GM12878 (cell line): Measurements from ENCODE around the gene HSF5.

Experiments
- CREB1 ChIP-seq: IDR thresholded peaks from 2 replicates; pipeline ENCODE4 v1.6.1; 2012; ENCODE audit warnings: low read depth, mild to moderate bottlenecking, inconsistent platforms
- ESRRA ChIP-seq: IDR thresholded peaks from 2 replicates; pipeline ENCODE4 v1.6.1; 2012; ENCODE audit warnings: mild to moderate bottlenecking, low read length, improper control_type of control experiment
- NBN ChIP-seq: fragments of 450-650 bp; IDR thresholded peaks from 2 replicates; pipeline ENCODE4 v1.6.1; 2016
- POLR2AphosphoS5 ChIP-seq: IDR thresholded peaks from 2 replicates; pipeline ENCODE4 v1.6.1; 2011; ENCODE audit warnings: mild to moderate bottlenecking, low read length, inconsistent platforms
- RCOR1 ChIP-seq: conservative IDR thresholded peaks from 2 replicates; pipeline ENCODE4 v1.6.1; 2012; ENCODE audit warnings: low read depth, low read length, improper control_type of control experiment
- SREBF1 ChIP-seq: IDR thresholded peaks from 2 replicates; pipeline ENCODE4 v1.6.1; 2012; ENCODE audit warnings: mild to moderate bottlenecking, low read length
- SREBF2 ChIP-seq: IDR thresholded peaks from 2 replicates; pipeline ENCODE4 v1.6.1; 2012; ENCODE audit warnings: mild to moderate bottlenecking, low read length
- TCF12 ChIP-seq: IDR thresholded peaks from 2 replicates; pipeline ENCODE4 v1.6.1; 2011; ENCODE audit warnings: low read depth, mild to moderate bottlenecking, low read length
- ZNF274 ChIP-seq: IDR thresholded peaks from one replicate; pipeline ENCODE4 v1.8.0; 2011; ENCODE audit not compliant: insufficient read length, insufficient read depth
- TF ChIP-seq, protein P1 (sequence below): IDR thresholded peaks from 2 replicates; pipeline ENCODE4 v1.6.1; 2011; ENCODE audit warnings: borderline replicate concordance, low read depth, mild to moderate bottlenecking, moderate library complexity, low read length; ENCODE audit not compliant: insufficient read depth, poor library complexity, severe bottlenecking
- TF ChIP-seq, protein P2 (sequence below): fragments of 450-650 bp; IDR thresholded peaks from 2 replicates; pipeline ENCODE4 v1.6.1; 2018; ENCODE audit warnings: borderline replicate concordance, mild to moderate bottlenecking; ENCODE audit not compliant: partially characterized antibody
- TF ChIP-seq, protein P3 (sequence below), 3 experiments: IDR thresholded peaks in 2 of 3; conservative IDR thresholded peaks in 1 of 3; 2 replicates each; pipeline ENCODE4 v1.5.1; 2011; ENCODE audit warnings: low read depth in 3 of 3, low read length in 3 of 3, mild to moderate bottlenecking in 3 of 3, control low read depth in 2 of 3, moderate library complexity in 2 of 3, inconsistent platforms in 1 of 3, mixed read lengths in 1 of 3; ENCODE audit not compliant: control insufficient read depth in 2 of 3, insufficient read depth in 1 of 3; ENCODE audit errors: extremely low read depth in 1 of 3
- TF ChIP-seq, protein P4 (sequence below): IDR thresholded peaks from 2 replicates; pipeline ENCODE4 v1.6.1; 2012; ENCODE audit warnings: low read depth, low read length, improper control_type of control experiment

DNA sequence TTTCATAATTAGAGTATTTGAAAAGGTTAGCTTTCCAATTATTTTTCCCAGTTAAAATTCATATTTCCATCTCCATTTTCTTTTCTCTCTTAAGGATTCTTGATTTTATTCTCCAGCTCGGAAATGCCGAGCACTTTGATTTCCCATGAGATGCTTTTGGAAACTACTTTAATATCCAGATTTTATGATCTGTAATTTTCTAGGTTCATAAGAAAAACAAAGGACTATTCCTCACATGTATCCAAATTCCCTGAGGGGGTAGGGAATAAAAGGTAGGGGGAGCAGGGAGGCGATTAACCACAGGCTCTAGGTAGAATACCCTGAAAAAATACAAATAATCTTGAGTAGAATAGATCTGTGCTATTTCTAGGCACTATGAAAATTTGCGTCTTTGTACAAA lies 71.8 kb downstream of the HSF5 start:
- TF ChIP-seq RCOR1, result no peak
- TF ChIP-seq CREB1, result no peak
- TF ChIP-seq, protein P1, sequence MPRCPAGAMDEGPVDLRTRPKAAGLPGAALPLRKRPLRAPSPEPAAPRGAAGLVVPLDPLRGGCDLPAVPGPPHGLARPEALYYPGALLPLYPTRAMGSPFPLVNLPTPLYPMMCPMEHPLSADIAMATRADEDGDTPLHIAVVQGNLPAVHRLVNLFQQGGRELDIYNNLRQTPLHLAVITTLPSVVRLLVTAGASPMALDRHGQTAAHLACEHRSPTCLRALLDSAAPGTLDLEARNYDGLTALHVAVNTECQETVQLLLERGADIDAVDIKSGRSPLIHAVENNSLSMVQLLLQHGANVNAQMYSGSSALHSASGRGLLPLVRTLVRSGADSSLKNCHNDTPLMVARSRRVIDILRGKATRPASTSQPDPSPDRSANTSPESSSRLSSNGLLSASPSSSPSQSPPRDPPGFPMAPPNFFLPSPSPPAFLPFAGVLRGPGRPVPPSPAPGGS, result no peak
- TF ChIP-seq ZNF274, result no peak
- no peak for TF ChIP-seq SREBF1
- TF ChIP-seq NBN, result no peak
- TF ChIP-seq, protein P2, sequence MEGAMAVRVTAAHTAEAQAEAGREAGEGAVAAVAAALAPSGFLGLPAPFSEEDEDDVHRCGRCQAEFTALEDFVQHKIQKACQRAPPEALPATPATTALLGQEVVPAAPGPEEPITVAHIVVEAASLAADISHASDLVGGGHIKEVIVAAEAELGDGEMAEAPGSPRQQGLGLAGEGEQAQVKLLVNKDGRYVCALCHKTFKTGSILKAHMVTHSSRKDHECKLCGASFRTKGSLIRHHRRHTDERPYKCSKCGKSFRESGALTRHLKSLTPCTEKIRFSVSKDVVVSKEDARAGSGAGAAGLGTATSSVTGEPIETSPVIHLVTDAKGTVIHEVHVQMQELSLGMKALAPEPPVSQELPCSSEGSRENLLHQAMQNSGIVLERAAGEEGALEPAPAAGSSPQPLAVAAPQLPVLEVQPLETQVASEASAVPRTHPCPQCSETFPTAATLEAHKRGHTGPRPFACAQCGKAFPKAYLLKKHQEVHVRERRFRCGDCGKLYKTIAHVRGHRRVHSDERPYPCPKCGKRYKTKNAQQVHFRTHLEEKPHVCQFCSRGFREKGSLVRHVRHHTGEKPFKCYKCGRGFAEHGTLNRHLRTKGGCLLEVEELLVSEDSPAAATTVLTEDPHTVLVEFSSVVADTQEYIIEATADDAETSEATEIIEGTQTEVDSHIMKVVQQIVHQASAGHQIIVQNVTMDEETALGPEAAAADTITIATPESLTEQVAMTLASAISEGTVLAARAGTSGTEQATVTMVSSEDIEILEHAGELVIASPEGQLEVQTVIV, result no peak
- TF ChIP-seq ESRRA, result no peak
- TF ChIP-seq, protein P3, sequence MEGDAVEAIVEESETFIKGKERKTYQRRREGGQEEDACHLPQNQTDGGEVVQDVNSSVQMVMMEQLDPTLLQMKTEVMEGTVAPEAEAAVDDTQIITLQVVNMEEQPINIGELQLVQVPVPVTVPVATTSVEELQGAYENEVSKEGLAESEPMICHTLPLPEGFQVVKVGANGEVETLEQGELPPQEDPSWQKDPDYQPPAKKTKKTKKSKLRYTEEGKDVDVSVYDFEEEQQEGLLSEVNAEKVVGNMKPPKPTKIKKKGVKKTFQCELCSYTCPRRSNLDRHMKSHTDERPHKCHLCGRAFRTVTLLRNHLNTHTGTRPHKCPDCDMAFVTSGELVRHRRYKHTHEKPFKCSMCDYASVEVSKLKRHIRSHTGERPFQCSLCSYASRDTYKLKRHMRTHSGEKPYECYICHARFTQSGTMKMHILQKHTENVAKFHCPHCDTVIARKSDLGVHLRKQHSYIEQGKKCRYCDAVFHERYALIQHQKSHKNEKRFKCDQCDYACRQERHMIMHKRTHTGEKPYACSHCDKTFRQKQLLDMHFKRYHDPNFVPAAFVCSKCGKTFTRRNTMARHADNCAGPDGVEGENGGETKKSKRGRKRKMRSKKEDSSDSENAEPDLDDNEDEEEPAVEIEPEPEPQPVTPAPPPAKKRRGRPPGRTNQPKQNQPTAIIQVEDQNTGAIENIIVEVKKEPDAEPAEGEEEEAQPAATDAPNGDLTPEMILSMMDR (IDR thresholded peaks at IDR 0.05 in 2 of 3, conservative IDR thresholded peaks at IDR 0.05 in 1 of 3; ENCODE audit: control insufficient read depth in 2 of 3, extremely low read depth in 1 of 3, insufficient read depth in 1 of 3, low read depth in 3 of 3, low read length in 3 of 3), result no peak
- no peak for TF ChIP-seq POLR2AphosphoS5
- no peak for TF ChIP-seq TCF12
- TF ChIP-seq SREBF2, result no peak
- TF ChIP-seq, protein P4, sequence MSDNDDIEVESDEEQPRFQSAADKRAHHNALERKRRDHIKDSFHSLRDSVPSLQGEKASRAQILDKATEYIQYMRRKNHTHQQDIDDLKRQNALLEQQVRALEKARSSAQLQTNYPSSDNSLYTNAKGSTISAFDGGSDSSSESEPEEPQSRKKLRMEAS, result no peak
